ENCODE results near the gene KANSL1.

GRCh38 chr17:46060461-46060860, 132.8 kb downstream of the KANSL1 start:
- TF ChIP-seq CTCF (conservative IDR thresholded peaks at IDR 0.05; ENCODE audit: low read depth in 2 of 2) (no peak), REST (IDR thresholded peaks at IDR 0.05; ENCODE audit: unreplicated experiment) (no peak), EZH2 (IDR thresholded peaks at IDR 0.05; ENCODE audit: low read depth, unreplicated experiment) (no peak), NANOG (IDR thresholded peaks at IDR 0.05; ENCODE audit: borderline replicate concordance) (no peak), POLR2AphosphoS5 (IDR thresholded peaks at IDR 0.05; ENCODE audit: low read depth) (no peak), EZH2phosphoT487 (IDR thresholded peaks at IDR 0.05; ENCODE audit: unreplicated experiment) (no peak), CREB1 (CRISPR knock-in tag; IDR thresholded peaks at IDR 0.05; ENCODE audit: low read depth) (no peak), ZNF331 (CRISPR knock-in tag; IDR thresholded peaks at IDR 0.05; ENCODE audit: low read depth) (no peak), ETS1 (IDR thresholded peaks at IDR 0.05) (no peak), STAT1 (IDR thresholded peaks at IDR 0.05; ENCODE audit: unreplicated experiment) (no peak), ZNF462 (CRISPR knock-in tag; IDR thresholded peaks at IDR 0.05) (no peak), JUNB (IDR thresholded peaks at IDR 0.05; ENCODE audit: unreplicated experiment) (no peak)
